ENCODE results near the gene PCGF3.

DNA sequence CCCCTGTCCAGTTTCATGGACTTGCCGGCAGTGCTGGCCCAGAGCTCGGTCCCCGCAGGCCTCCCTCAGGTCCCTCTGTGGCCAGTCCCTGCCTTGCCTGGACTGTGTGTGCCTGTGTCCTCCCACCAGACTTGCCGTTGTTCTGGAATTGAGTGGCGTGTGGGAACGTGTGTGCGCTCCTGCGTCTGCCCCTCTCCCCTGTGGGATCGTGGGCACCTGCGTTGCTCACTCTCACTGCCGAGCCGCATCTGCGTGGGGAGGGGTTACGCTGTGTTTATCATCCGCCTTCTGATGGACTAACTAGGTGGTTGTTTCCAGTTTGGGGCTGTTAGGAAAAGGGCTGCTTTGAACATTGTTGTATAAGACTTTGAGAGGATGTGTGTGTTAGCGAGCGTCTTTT lies 21.2 kb downstream of the PCGF3 start:
- TF ChIP-seq MZF1 (tag by site-specific recombination; IDR thresholded peaks at IDR 0.05; ENCODE audit: borderline replicate concordance) = no peak
- TF ChIP-seq, protein P1, sequence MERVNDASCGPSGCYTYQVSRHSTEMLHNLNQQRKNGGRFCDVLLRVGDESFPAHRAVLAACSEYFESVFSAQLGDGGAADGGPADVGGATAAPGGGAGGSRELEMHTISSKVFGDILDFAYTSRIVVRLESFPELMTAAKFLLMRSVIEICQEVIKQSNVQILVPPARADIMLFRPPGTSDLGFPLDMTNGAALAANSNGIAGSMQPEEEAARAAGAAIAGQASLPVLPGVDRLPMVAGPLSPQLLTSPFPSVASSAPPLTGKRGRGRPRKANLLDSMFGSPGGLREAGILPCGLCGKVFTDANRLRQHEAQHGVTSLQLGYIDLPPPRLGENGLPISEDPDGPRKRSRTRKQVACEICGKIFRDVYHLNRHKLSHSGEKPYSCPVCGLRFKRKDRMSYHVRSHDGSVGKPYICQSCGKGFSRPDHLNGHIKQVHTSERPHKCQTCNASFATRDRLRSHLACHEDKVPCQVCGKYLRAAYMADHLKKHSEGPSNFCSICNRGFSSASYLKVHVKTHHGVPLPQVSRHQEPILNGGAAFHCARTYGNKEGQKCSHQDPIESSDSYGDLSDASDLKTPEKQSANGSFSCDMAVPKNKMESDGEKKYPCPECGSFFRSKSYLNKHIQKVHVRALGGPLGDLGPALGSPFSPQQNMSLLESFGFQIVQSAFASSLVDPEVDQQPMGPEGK (tag by site-specific recombination; IDR thresholded peaks at IDR 0.05) = no peak
- TF ChIP-seq ZNF175 (tag by site-specific recombination; IDR thresholded peaks at IDR 0.05) = no peak
- TF ChIP-seq, protein P2, sequence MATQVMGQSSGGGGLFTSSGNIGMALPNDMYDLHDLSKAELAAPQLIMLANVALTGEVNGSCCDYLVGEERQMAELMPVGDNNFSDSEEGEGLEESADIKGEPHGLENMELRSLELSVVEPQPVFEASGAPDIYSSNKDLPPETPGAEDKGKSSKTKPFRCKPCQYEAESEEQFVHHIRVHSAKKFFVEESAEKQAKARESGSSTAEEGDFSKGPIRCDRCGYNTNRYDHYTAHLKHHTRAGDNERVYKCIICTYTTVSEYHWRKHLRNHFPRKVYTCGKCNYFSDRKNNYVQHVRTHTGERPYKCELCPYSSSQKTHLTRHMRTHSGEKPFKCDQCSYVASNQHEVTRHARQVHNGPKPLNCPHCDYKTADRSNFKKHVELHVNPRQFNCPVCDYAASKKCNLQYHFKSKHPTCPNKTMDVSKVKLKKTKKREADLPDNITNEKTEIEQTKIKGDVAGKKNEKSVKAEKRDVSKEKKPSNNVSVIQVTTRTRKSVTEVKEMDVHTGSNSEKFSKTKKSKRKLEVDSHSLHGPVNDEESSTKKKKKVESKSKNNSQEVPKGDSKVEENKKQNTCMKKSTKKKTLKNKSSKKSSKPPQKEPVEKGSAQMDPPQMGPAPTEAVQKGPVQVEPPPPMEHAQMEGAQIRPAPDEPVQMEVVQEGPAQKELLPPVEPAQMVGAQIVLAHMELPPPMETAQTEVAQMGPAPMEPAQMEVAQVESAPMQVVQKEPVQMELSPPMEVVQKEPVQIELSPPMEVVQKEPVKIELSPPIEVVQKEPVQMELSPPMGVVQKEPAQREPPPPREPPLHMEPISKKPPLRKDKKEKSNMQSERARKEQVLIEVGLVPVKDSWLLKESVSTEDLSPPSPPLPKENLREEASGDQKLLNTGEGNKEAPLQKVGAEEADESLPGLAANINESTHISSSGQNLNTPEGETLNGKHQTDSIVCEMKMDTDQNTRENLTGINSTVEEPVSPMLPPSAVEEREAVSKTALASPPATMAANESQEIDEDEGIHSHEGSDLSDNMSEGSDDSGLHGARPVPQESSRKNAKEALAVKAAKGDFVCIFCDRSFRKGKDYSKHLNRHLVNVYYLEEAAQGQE (tag by site-specific recombination; IDR thresholded peaks at IDR 0.05) = no peak
- TF ChIP-seq, protein P3, sequence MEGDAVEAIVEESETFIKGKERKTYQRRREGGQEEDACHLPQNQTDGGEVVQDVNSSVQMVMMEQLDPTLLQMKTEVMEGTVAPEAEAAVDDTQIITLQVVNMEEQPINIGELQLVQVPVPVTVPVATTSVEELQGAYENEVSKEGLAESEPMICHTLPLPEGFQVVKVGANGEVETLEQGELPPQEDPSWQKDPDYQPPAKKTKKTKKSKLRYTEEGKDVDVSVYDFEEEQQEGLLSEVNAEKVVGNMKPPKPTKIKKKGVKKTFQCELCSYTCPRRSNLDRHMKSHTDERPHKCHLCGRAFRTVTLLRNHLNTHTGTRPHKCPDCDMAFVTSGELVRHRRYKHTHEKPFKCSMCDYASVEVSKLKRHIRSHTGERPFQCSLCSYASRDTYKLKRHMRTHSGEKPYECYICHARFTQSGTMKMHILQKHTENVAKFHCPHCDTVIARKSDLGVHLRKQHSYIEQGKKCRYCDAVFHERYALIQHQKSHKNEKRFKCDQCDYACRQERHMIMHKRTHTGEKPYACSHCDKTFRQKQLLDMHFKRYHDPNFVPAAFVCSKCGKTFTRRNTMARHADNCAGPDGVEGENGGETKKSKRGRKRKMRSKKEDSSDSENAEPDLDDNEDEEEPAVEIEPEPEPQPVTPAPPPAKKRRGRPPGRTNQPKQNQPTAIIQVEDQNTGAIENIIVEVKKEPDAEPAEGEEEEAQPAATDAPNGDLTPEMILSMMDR (tag by site-specific recombination; IDR thresholded peaks at IDR 0.05) = no peak
- TF ChIP-seq BCL11A (tag by site-specific recombination; IDR thresholded peaks at IDR 0.05; ENCODE audit: low read depth) = no peak
- TF ChIP-seq, protein P4, sequence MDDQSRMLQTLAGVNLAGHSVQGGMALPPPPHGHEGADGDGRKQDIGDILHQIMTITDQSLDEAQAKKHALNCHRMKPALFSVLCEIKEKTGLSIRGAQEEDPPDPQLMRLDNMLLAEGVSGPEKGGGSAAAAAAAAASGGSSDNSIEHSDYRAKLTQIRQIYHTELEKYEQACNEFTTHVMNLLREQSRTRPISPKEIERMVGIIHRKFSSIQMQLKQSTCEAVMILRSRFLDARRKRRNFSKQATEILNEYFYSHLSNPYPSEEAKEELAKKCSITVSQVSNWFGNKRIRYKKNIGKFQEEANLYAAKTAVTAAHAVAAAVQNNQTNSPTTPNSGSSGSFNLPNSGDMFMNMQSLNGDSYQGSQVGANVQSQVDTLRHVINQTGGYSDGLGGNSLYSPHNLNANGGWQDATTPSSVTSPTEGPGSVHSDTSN (CRISPR knock-in tag; IDR thresholded peaks at IDR 0.05) = no peak
- no peak for TF ChIP-seq ZNF146 (tag by site-specific recombination; IDR thresholded peaks at IDR 0.05)
- TF ChIP-seq ZFP41 (tag by site-specific recombination; IDR thresholded peaks at IDR 0.05; ENCODE audit: borderline replicate concordance) = no peak
- no peak for TF ChIP-seq YY1 (tag by site-specific recombination; IDR thresholded peaks at IDR 0.05)
- no peak for TF ChIP-seq YY2 (tag by site-specific recombination; IDR thresholded peaks at IDR 0.05)
- TF ChIP-seq, protein P5, sequence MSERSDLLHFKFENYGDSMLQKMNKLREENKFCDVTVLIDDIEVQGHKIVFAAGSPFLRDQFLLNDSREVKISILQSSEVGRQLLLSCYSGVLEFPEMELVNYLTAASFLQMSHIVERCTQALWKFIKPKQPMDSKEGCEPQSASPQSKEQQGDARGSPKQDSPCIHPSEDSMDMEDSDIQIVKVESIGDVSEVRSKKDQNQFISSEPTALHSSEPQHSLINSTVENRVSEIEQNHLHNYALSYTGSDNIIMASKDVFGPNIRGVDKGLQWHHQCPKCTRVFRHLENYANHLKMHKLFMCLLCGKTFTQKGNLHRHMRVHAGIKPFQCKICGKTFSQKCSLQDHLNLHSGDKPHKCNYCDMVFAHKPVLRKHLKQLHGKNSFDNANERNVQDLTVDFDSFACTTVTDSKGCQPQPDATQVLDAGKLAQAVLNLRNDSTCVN (tag by site-specific recombination; optimal IDR thresholded peaks at IDR 0.05) = no peak
